ENCODE data around the gene RALGDS.

- TF ChIP-seq CTCF (IDR thresholded peaks at IDR 0.05) (no peak), POLR2A (IDR thresholded peaks at IDR 0.05) (no peak)
These were observed 9.0 kb downstream of the RALGDS start for GRCh38 chr9:133111808-133112662.
